Activated naive CD4-positive, alpha-beta T cell treated with anti-CD3 and anti-CD28 coated beads for 36 hours (primary cell): ENCODE data around the gene AP1M1. TPM values are rescaled to one million over a fixed set of nuclear protein-coding genes. Genes with fewer than 3 reads are reported as not detected.

ENCODE experiments used
- CTCF ChIA-PET: fragments of 350-600 bp; sonication (Branson Sonifier 250); formaldehyde crosslinking; loops from one replicate; lab custom pipeline; 2021; ENCODE audit warnings: antibody characterized with exemption; lab: Charles Lee
- DNase-seq: peaks from one replicate; pipeline ENCODE4 v3.0.0-alpha.2; 2020
- H3K27ac Mint-ChIP-seq: one replicate; pipeline ENCODE4 v1.8.0; 2021; ENCODE audit warnings: mild to moderate bottlenecking, mixed read lengths
- H3K27me3 Mint-ChIP-seq: one replicate; pipeline ENCODE4 v1.8.0; 2021; ENCODE audit warnings: low read depth, mixed read lengths
- H3K36me3 Mint-ChIP-seq: one replicate; pipeline ENCODE4 v1.8.0; 2021; ENCODE audit warnings: low read depth, mixed read lengths
- H3K4me1 Mint-ChIP-seq: one replicate; pipeline ENCODE4 v1.8.0; 2021; ENCODE audit warnings: low read depth, mixed read lengths
- H3K4me3 Mint-ChIP-seq: one replicate; pipeline ENCODE4 v1.8.0; 2021; ENCODE audit warnings: mild to moderate bottlenecking, moderate library complexity, mixed read lengths
- H3K9me3 Mint-ChIP-seq: one replicate; pipeline ENCODE4 v1.8.0; 2021; ENCODE audit warnings: mixed read lengths
- intact Hi-C: fragments of 100-400 bp; cut with micrococcal nuclease; formaldehyde crosslinking; loops from one replicate; pipeline ENCODE4 v1.15.1; 2023
- total RNA-seq, 2 experiments: library from RNA; stranded (reverse); gene quantifications; one replicate each; pipeline ENCODE4 v1.2.3, GENCODE V29; 2021

AP1M1 gene
- total RNA-seq, 2 experiments from 2014 or later: 113 to 123 TPM

DNA sequence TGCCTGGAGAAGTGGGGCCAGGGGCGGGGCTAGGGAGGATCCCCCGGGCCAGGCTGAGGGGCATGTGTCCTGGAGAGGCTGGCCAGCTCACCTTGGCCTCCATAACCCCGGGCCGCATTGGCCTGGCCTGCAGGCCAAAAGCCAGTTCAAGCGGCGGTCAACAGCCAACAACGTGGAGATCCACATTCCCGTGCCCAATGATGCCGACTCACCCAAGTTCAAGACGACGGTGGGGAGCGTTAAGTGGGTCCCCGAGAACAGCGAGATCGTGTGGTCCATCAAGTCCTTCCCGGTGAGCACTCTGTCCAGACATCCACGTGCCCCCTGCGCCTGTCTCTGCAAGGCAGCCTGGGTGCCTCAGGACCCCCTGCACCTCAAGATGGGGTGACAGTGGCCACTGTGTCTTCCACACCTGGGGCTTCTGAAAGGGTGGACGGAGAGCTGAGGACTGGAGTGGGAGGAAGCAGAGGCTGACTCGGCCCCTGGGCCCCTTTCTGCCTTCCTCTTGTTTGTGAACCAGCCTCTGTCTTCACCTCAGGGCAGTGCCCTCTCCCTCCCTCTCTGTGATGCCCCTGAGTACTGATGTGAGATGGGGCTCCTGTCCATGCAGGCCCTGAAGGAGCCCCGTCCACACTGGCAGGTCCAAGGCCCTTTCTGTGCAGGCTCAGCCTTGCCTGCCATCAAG is 31.1 kb downstream of the AP1M1 start:
- intact Hi-C loops: no loop called here
- no peak overlapping the region for H3K4me3 Mint-ChIP-seq
- H3K27me3 Mint-ChIP-seq: no peaks in the 10 kb centered on the region
- H3K4me1 Mint-ChIP-seq: peaks cover 4% of the 10 kb centered on the region
- peak overlapping the region; percentile 41 for H3K27ac Mint-ChIP-seq
- DNase-seq: no peak
- H3K9me3 Mint-ChIP-seq: no peaks in the 10 kb centered on the region
- CTCF ChIA-PET: no interaction called here
- peaks cover 23% of the 10 kb centered on the region for H3K36me3 Mint-ChIP-seq

DNA sequence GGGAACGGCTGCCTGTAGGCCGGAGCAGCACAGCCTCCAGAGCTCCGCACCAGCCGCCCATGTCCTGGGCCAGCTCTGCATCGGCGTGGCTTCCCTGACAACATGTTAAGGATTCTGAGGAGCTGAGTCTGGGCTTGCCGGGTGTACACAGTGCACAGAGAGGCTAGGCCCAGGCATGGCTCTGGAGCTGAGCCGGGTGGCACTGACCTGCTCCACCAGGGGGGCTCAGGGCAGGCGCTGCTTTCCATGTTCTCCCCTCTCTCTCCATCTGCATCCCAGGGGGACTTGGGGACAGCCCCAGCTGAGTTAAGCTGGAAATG is 31.6 kb downstream of the AP1M1 start:
- H3K9me3 Mint-ChIP-seq: no peaks in the 10 kb centered on the region
- peaks cover 4% of the 10 kb centered on the region for H3K4me1 Mint-ChIP-seq
- no peak overlapping the region for H3K4me3 Mint-ChIP-seq
- peak overlapping the region; percentile 41 for H3K27ac Mint-ChIP-seq
- no peak for DNase-seq
- intact Hi-C loops: no loop called here
- CTCF ChIA-PET: interaction anchor here (0.6 to 0.9 kb wide), 2 partner anchors 154 to 379 kb away, joined by 3 to 4 read pairs; no protein-coding TSS in a partner anchor
- peaks cover 21% of the 10 kb centered on the region for H3K36me3 Mint-ChIP-seq
- H3K27me3 Mint-ChIP-seq: no peaks in the 10 kb centered on the region

DNA sequence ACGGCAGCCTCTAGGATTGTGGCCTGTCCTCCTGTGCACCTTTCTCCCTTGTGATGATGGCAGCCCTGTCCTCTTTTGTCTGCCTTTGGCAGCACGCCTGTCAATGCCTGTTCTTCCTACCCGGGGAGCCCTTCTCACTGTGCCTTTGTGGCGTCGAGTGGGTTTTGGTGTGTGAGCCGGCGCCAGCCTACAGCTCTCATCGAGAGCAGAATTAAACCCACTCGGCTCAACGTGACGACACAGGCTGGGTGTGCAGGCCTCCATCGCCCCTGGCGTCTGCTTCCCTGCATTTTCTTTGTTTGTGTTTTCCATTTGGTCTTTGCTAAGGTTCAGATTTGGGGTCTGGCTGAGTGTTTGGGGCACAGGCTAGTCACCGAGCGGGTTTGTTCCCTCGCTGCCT is 34.4 kb downstream of the AP1M1 start:
- no peak overlapping the region for H3K27ac Mint-ChIP-seq
- CTCF ChIA-PET: no interaction called here
- H3K36me3 Mint-ChIP-seq: peaks cover 41% of the 10 kb centered on the region

DNA sequence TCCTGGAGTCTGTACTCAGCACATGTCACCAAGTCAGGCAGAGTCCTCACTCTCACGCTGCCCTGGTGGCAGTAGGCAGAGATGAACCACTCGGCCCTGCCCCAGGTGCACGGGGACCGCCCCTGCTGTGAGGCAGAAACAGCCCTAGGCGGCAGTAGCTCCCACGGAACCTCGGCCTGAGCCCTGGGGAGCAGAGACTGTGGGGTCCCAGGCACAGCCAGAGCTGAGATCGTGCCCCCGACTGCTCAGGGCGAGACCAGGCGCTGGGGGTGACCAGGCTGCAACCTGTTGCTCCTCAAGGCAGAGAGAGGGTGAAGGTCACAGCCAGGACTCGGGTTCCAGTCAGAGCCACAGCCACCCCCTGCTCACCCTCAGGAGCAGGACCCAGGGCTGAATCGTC is 34.9 kb downstream of the AP1M1 start:
- peaks cover 10% of the 10 kb centered on the region for H3K9me3 Mint-ChIP-seq
- CTCF ChIA-PET: no interaction called here
- DNase-seq: no peak
- H3K36me3 Mint-ChIP-seq: peaks cover 41% of the 10 kb centered on the region
- no peak overlapping the region for H3K4me3 Mint-ChIP-seq
- intact Hi-C loops: no loop called here
- H3K27me3 Mint-ChIP-seq: no peaks in the 10 kb centered on the region
- H3K27ac Mint-ChIP-seq: no peak overlapping the region
- H3K4me1 Mint-ChIP-seq: peaks cover 16% of the 10 kb centered on the region

More for the DNA sequence above, 34.4 kb downstream of the AP1M1 start:
- peaks cover 10% of the 10 kb centered on the region for H3K9me3 Mint-ChIP-seq
- H3K4me1 Mint-ChIP-seq: peaks cover 16% of the 10 kb centered on the region
- no peaks in the 10 kb centered on the region for H3K27me3 Mint-ChIP-seq
- intact Hi-C loops: no loop called here
- DNase-seq: no peak
- no peak overlapping the region for H3K4me3 Mint-ChIP-seq

DNA sequence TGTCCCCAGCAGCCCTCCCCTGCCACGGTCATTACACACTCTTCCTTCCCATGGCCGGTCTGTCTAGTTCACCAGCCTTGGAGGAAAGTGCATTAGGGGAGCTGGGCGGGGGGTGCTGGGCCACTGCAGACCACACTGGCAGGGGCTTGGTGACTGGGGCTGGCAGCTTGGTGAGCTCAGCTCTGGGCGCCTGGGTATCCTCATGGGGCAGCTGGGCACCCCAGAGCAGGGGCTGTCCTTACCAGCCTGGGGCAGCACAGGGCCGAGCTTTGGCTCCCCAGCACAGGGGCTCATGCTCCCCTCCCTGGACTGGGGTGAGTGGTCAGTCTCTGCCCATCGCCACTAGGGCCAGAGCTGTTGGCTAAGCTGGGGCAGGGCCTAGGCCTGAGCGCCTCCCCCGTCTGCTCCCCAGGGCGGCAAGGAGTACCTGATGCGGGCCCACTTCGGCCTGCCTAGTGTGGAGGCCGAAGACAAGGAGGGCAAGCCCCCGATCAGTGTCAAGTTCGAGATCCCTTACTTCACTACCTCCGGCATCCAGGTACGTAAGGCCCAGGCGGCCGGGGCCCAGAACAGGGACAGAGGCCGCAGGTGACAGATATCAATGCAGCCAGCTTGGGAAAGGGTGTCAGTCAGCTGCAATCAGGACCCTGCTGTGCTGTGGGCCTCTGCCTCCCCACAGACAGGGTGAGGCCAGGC is 35.5 kb downstream of the AP1M1 start:
- intact Hi-C loops: no loop called here
- CTCF ChIA-PET: no interaction called here
- DNase-seq: no peak
- Mint-ChIP-seq H3K4me3 (no peak overlapping the region), H3K27me3 (no peaks in the 10 kb centered on the region), H3K27ac (no peak overlapping the region), H3K36me3 (peaks cover 41% of the 10 kb centered on the region), H3K4me1 (peaks cover 22% of the 10 kb centered on the region), H3K9me3 (peaks cover 10% of the 10 kb centered on the region)

DNA sequence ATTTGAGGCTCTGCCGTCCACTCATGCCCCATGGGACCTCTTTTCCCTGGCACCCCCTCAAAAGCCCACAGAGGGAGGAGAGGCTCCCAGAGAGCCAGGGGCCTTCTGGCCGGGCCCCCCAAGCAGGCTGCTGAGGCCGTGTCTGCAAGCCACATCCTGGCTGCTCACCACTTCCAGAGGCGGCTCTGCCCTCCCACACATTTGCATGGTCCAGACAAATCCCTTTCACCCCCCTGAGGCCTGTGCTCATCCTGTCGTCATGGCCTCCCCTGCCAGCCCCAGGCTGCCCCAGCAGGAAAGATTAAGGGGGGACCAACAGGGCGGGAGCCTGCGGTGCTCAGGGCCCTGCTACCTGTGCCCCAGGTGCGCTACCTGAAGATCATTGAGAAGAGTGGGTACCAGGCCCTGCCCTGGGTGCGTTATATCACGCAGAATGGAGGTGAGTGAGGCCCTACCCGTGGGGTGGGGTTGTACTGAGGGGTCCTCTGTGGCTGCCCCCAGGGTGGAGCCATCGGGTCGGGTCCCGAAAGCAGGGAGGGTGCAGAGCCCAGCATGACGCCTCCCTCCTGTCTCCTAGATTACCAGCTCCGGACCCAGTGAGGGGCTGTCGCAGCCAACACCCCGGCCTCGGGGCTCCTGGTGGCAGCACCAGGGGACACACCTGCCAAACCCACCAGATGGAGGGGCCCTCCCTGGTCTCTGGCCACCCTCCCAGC is 36.3 kb downstream of the AP1M1 start:
- CTCF ChIA-PET: no interaction called here
- H3K36me3 Mint-ChIP-seq: peaks cover 41% of the 10 kb centered on the region
- no peak overlapping the region for H3K4me3 Mint-ChIP-seq
- H3K27me3 Mint-ChIP-seq: no peaks in the 10 kb centered on the region
- intact Hi-C loops: no loop called here
- H3K27ac Mint-ChIP-seq: no peak overlapping the region
- no peak for DNase-seq
- H3K4me1 Mint-ChIP-seq: peaks cover 30% of the 10 kb centered on the region
- peaks cover 10% of the 10 kb centered on the region for H3K9me3 Mint-ChIP-seq

DNA sequence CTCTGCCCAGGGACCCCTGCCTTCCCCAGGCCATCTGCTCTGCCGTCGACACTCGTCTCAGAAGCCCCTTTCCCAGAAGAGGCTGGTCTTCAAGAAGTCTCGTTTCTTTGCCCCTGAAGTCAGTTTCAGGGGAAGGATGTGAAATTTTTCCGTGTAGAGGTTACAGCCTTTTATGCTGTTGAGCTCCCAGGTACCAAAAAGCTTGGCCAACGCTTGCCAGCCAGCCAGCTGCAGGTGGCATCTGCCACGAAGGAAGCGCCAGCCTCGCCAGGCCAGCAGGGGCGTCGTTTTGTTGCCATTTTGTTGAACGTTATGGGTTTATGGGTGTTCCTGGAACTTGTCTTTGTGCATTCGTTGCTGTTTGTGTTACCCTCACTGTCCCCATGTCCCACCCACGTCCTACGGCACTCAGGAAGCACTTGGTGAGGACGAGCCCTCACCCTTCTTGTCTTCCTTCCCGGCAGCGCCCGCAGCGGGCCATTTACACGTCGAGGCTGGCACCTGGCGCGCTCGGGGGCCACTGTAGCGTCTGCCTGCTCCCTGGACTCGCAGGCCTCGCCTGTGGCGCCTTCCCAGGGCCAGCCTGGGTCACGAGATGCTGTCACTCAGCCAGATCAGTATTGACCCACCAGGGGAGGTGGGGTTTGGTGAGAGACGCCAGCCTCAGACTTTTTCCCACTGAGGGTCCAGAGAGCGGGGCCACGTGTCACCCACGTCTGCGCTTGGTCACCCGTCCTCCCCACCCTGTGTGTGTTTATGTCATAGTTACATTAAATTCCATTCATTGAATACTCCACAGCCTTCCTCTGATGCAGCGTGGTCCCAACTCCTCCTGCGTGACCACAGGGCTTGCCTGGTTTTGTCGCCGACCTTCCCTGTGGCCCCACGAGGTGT is 37.1 kb downstream of the AP1M1 start:
- Mint-ChIP-seq H3K27ac (peak overlapping the region; percentile 19), H3K27me3 (no peaks in the 10 kb centered on the region), H3K4me3 (no peak overlapping the region), H3K4me1 (peaks cover 32% of the 10 kb centered on the region), H3K9me3 (peaks cover 10% of the 10 kb centered on the region), H3K36me3 (peaks cover 35% of the 10 kb centered on the region)
- intact Hi-C loops: no loop called here
- no peak for DNase-seq
- CTCF ChIA-PET: interaction anchor here (0.8 kb wide), 2 partner anchors 12 to 139 kb away, joined by 3 read pairs; no protein-coding TSS in a partner anchor

DNA sequence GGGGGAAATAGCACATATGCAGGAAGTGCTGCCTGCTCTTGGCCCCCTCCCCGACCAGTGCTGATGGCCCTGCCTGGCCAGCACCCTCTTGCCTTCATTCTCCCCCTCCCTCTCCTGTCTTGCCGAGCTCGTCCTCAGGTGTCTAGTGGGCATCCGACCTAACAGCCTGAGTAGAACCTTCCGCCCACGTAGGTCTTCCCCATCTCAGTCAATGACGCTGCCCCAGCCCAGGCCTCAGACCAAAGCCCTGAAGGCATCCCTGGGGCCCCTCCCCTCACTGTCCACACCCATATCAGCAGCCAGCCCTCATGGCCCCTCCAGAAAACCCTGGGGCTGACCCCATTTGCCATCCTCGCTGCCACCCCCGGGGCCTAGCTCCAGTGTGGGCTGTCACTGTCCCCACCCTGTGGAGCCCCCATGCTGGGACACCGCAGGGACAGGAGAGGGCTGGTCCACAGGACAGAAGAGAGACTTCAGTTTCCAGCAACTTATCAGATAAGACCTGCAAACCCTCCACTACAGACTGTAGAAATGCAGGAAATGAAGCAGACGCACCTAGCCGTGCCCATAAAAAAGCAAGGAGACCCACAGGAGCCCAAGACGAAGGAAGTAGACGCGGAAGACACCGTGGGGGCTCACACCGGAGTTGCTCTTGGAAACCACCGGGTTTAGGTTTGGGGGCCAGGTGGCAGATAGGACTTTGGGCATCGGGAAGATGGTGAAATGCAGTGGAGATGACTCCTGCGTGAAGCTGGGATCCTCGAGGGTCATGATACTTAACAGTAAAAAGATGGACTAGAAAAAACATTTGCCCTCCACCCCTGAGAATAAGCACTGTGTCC is 38.3 kb downstream of the AP1M1 start:
- peaks cover 34% of the 10 kb centered on the region for H3K4me1 Mint-ChIP-seq
- no peaks in the 10 kb centered on the region for H3K27me3 Mint-ChIP-seq
- H3K27ac Mint-ChIP-seq: peak overlapping the region; percentile 10
- CTCF ChIA-PET: interaction anchor here (0.8 to 4.1 kb wide), 3 partner anchors 11 to 137 kb away, joined by 3 to 16 read pairs (median 3); no protein-coding TSS in a partner anchor
- DNase-seq: no peak
- intact Hi-C loops: no loop called here
- H3K4me3 Mint-ChIP-seq: no peak overlapping the region
- H3K36me3 Mint-ChIP-seq: peaks cover 33% of the 10 kb centered on the region
- H3K9me3 Mint-ChIP-seq: peaks cover 10% of the 10 kb centered on the region

DNA sequence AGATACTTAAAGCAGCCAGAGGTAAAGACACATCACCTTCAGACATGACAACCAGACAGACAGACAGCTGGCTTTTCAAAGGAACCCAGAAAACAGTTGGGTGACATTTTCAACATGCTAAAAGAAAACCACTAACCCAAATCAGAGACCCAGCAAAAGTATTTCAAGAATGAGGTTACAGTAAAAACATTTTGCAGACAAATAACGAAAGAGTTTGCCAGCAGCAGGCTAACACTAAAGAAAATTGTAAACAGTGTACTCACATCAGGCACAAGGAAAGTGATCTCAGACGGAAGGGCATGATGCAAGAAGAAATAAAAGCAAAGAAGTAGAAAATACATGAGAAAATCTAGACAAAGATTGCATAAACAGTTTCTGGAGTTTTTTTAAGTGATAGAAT is 46.4 kb downstream of the AP1M1 start:
- H3K4me3 Mint-ChIP-seq: no peak overlapping the region
- intact Hi-C loops: no loop called here
- DNase-seq: no peak

DNA sequence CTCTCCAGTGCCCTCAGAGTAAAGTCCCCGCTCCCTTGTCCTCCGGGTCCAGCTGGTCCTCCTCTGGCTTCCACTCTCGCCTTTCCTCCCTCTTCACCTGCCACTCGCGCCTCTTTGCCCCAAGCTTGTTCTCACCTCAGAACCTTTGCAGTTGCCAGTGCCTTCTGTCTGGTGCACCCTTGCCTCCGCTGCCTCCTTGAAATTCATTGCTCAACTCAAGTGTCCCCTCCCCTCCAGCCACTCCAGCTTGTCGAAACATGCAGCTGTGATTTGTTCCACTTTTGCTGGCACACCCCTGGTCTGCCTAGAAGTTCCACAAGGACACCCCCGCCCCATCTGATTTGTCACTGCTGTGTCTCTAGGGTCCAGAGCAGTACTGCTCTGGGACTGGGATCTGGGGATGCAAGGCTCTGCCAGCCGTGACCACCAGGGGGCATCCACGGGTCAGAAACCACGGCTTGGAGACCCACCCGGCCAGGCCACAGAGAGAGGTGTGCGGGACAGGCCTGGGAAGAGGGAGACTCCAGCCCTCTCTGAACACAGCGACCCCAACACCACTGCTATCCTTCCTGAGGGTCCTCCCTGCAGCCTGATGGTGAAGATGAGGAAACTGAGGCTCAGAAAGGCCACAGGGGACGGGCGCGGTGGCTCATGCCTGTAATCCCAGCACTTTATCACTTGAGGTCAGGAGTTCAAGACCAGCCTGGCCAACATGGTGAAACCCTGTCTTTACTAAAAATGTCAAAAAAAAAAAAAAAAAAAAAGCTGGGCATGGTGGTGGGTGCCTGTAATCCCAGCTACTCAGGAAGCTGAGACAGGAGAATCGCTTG is 49.9 kb downstream of the AP1M1 start:
- no peaks in the 10 kb centered on the region for H3K27me3 Mint-ChIP-seq
- no peaks in the 10 kb centered on the region for H3K9me3 Mint-ChIP-seq
- peak; percentile 89 for DNase-seq
- H3K27ac Mint-ChIP-seq: no peak overlapping the region
- H3K36me3 Mint-ChIP-seq: no peaks in the 10 kb centered on the region
- H3K4me3 Mint-ChIP-seq: no peak overlapping the region
- H3K4me1 Mint-ChIP-seq: peaks cover 17% of the 10 kb centered on the region
- intact Hi-C loops: loop anchor here (1.0 to 2.0 kb wide), 2 partner anchors 83 to 136 kb away; no protein-coding TSS in a partner anchor
- CTCF ChIA-PET: interaction anchor here (0.6 to 5.9 kb wide), 28 partner anchors 10 to 473 kb away, joined by 3 to 137 read pairs (median 3); no protein-coding TSS in a partner anchor

More for the DNA sequence above, 46.4 kb downstream of the AP1M1 start:
- Mint-ChIP-seq H3K9me3 (no peaks in the 10 kb centered on the region), H3K27me3 (no peaks in the 10 kb centered on the region), H3K4me1 (peaks cover 23% of the 10 kb centered on the region), H3K27ac (peak overlapping the region; percentile 6), H3K36me3 (no peaks in the 10 kb centered on the region)
- CTCF ChIA-PET: interaction anchor here (0.6 to 5.9 kb wide), 5 partner anchors 84 to 194 kb away, joined by 3 to 137 read pairs (median 7); no protein-coding TSS in a partner anchor
